NT2/D1 (cell line): ENCODE measurements around the gene EFHC1.

Source experiments
- YY1 ChIP-seq: IDR thresholded peaks from 2 replicates; pipeline ENCODE4 v1.6.1; 2011; ENCODE audit not compliant: insufficient read length, insufficient read depth
- ZNF274 ChIP-seq: IDR thresholded peaks from 2 replicates; pipeline ENCODE4 v1.6.1; 2011; ENCODE audit warnings: mild to moderate bottlenecking, low read depth, low read length

DNA sequence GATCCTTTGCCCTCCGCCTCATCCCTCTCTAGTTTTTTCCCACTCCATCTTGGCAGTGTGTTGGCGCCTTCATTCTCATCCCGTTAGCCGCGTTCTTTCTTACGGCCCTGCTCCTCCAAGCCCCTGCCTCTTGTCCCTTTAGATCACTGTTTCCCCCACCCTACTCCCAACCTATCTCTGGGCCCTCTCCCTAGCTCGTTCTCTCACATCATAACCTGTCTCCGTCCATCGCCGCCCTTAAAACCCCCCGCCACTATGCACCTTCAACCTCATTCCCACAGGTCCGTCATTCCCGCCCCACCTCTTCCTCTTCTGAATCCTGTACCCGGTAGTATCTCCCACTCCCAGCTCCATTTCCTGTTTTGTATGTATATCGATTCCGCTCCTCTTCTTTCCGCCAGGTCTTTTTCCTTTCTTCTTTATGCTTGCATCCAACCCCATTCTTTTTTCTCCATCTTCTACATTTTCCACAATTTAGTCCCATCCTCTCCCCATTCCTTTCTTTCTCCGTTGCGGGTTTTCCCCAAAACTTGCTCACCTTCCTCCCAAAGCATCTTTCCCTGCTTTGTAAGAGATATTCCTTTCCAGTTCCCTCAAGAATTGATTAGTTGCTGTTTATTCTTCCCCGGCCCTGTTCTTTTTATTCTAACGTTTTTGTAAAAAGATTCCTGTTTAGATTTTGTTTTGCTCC, 671 bp downstream of the EFHC1 start:
- TF ChIP-seq YY1 = no peak
- TF ChIP-seq ZNF274 = no peak
